ENCODE measurements around the gene MN1. TPM values are rescaled to one million over a fixed set of nuclear protein-coding genes. Genes with fewer than 3 reads are reported as not detected.

MN1 gene
- total RNA-seq, 3 donors from 2014 or later: 2.0 to 4.7 (median 3.2) TPM

DNA sequence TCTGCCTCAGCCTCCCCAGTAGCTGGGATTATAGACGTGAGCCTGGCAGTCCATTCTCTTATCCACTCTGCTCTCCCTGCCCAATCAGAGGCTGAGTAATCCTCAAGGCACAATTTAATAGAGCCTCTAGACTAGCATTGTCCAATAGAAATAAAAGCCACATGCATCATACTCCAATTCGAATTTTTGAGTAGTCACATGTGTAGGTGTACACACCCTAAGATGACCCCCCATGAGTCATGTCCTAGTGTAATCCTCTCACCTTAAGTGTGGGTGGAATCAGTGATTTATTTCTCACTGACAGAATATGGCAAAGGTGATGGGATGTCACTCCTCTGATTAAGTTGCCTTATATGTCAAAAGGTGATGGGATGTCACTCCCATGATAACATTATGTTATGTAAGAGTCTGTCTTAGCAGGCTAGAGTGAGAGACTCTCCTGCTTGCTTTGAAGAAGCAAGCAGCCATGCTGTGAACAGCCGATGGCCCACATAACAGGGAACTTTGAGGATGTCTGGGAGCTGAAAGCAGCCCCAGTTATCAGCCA lies 61.3 kb downstream of the MN1 start:
- no peaks in the 10 kb centered on the region for H3K4me1 ChIP-seq
- H3K27me3 ChIP-seq: no peaks in the 10 kb centered on the region
- peaks cover 0 to 11% of the 10 kb centered on the region in 2 donors for H3K9me3 ChIP-seq
- no peaks in the 10 kb centered on the region for H3K36me3 ChIP-seq
- TF ChIP-seq, protein P1, sequence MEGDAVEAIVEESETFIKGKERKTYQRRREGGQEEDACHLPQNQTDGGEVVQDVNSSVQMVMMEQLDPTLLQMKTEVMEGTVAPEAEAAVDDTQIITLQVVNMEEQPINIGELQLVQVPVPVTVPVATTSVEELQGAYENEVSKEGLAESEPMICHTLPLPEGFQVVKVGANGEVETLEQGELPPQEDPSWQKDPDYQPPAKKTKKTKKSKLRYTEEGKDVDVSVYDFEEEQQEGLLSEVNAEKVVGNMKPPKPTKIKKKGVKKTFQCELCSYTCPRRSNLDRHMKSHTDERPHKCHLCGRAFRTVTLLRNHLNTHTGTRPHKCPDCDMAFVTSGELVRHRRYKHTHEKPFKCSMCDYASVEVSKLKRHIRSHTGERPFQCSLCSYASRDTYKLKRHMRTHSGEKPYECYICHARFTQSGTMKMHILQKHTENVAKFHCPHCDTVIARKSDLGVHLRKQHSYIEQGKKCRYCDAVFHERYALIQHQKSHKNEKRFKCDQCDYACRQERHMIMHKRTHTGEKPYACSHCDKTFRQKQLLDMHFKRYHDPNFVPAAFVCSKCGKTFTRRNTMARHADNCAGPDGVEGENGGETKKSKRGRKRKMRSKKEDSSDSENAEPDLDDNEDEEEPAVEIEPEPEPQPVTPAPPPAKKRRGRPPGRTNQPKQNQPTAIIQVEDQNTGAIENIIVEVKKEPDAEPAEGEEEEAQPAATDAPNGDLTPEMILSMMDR (IDR thresholded peaks at IDR 0.05): no peak
- no peak for TF ChIP-seq POLR2A (IDR thresholded peaks at IDR 0.05)
- no peak overlapping the region for H3K27ac ChIP-seq
- DNase-seq (ENCODE audit: low spot score in 2 of 2): no peak
- intact Hi-C loops (cut with DNase I; ENCODE audit: low total_unique reads): no loop called here
- no peak overlapping the region for H3K4me3 ChIP-seq

DNA sequence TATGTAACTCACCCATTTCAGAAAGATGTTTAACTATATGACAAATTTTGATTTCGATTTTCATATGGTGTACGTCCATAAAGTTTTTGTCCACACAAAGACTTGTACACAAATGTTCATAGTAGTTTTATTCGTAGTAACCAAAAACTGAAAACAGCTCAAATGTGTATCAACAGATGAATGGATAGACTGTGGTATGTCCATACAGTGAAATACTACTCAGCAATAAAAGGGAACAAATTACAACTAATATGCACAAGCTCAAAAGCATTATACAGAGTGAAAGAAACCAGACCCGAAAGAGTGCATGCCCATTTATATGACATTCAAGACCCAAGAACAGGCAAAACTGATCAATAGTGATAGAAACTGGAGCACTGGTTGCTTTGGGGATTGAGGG lies 64.0 kb downstream of the MN1 start:
- no peak for DNase-seq (ENCODE audit: low spot score in 2 of 2)
- no peak for TF ChIP-seq POLR2AphosphoS5 (IDR thresholded peaks at IDR 0.05)
- TF ChIP-seq POLR2A (IDR thresholded peaks at IDR 0.05): no peak
- TF ChIP-seq, protein P1 (IDR thresholded peaks at IDR 0.05): no peak
- H3K36me3 ChIP-seq: no peaks in the 10 kb centered on the region

GRCh38 chr22:27734066-27734465 lies 67.5 kb downstream of the MN1 start:
- Histone ChIP-seq H3K27ac (no peak overlapping the region), H3K4me1 (no peaks in the 10 kb centered on the region), H3K27me3 (no peaks in the 10 kb centered on the region), H3K4me3 (no peak overlapping the region), H3K9me3 (peaks cover 0 to 11% of the 10 kb centered on the region in 2 donors), H3K36me3 (no peaks in the 10 kb centered on the region)
- intact Hi-C loops (cut with DNase I; ENCODE audit: low total_unique reads): no loop called here
- no peak for DNase-seq (ENCODE audit: low spot score in 2 of 2)
- no peak for TF ChIP-seq POLR2AphosphoS5 (IDR thresholded peaks at IDR 0.05)

More for the DNA sequence above, 64.0 kb downstream of the MN1 start:
- Histone ChIP-seq H3K27me3 (no peaks in the 10 kb centered on the region), H3K9me3 (peaks cover 0 to 11% of the 10 kb centered on the region in 2 donors), H3K4me1 (no peaks in the 10 kb centered on the region), H3K27ac (no peak overlapping the region), H3K4me3 (no peak overlapping the region)
- intact Hi-C loops (cut with DNase I; ENCODE audit: low total_unique reads): no loop called here

DNA sequence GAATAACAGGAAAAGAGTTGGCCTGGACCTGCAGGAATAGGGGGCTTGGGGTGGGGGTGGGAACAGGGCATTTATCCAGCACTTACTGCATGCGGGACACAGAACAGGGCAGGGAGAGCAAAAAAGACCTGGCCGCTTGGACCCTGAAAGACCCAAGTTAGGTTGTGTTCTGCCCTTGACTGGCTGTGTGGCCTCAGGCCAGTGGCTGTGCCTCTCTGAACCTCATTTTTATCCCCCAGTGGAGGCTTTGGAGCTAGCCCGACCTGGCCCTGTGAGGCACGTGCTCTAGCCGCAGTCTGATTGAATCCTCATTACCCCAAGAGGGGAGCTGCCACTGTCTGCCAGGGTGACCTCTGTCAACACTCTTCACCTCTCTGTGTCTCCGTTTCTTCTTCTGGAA lies 68.7 kb downstream of the MN1 start:
- Histone ChIP-seq H3K27me3 (no peaks in the 10 kb centered on the region), H3K36me3 (no peaks in the 10 kb centered on the region), H3K27ac (no peak overlapping the region), H3K9me3 (peaks cover 0 to 6% of the 10 kb centered on the region in 2 donors), H3K4me3 (no peak overlapping the region), H3K4me1 (no peaks in the 10 kb centered on the region)
- TF ChIP-seq, protein P1 (IDR thresholded peaks at IDR 0.05): no peak
- no peak for TF ChIP-seq POLR2A (IDR thresholded peaks at IDR 0.05)
- DNase-seq (ENCODE audit: low spot score in 2 of 2): no peak
- intact Hi-C loops (cut with DNase I; ENCODE audit: low total_unique reads): no loop called here

- Histone ChIP-seq H3K4me3 (no peak overlapping the region), H3K4me1 (no peaks in the 10 kb centered on the region), H3K27ac (no peak overlapping the region), H3K9me3 (peaks cover 0 to 2% of the 10 kb centered on the region in 2 donors), H3K36me3 (no peaks in the 10 kb centered on the region), H3K27me3 (no peaks in the 10 kb centered on the region)
- DNase-seq (ENCODE audit: low spot score in 2 of 2): no peak
- intact Hi-C loops (cut with DNase I; ENCODE audit: low total_unique reads): no loop called here
- TF ChIP-seq POLR2AphosphoS5 (IDR thresholded peaks at IDR 0.05) (no peak), POLR2A (IDR thresholded peaks at IDR 0.05) (no peak)
- TF ChIP-seq, protein P1 (IDR thresholded peaks at IDR 0.05): no peak
Measured at GRCh38 chr22:27732391-27732790, 69.2 kb downstream of the MN1 start.

- Histone ChIP-seq H3K4me3 (no peak overlapping the region), H3K9me3 (no peaks in the 10 kb centered on the region), H3K27me3 (no peaks in the 10 kb centered on the region), H3K27ac (no peak overlapping the region), H3K36me3 (no peaks in the 10 kb centered on the region), H3K4me1 (no peaks in the 10 kb centered on the region)
- intact Hi-C loops (cut with DNase I; ENCODE audit: low total_unique reads): no loop called here
- DNase-seq (ENCODE audit: low spot score in 2 of 2): no peak
- TF ChIP-seq, protein P1 (IDR thresholded peaks at IDR 0.05): no peak
- TF ChIP-seq POLR2A (IDR thresholded peaks at IDR 0.05): no peak
- no peak for TF ChIP-seq POLR2AphosphoS5 (IDR thresholded peaks at IDR 0.05)
Measured at GRCh38 chr22:27731621-27732020, 69.9 kb downstream of the MN1 start.

All from breast epithelium (tissue), 4 donors.